Activated T-cell treated with anti-CD3 and anti-CD28 coated beads, Interleukin-2, amount 50 U/mL, for 4 hours (primary cell): ENCODE data around the gene PDE11A. TPM values are rescaled to one million over a fixed set of nuclear protein-coding genes. Genes with fewer than 3 reads are reported as not detected.

Experiments used
- ATAC-seq, 2 donors: fragments of 200-7000 bp; cut with Tn5 transposase; one replicate each; pipeline ENCODE4 v1.10.0; 2021
- DNase-seq: peaks from one replicate; pipeline ENCODE4 v3.0.0-alpha.2; 2020
- H3K27me3 Mint-ChIP-seq: one replicate; pipeline ENCODE4 v1.8.0; 2021; ENCODE audit warnings: low read depth, mixed read lengths
- H3K36me3 Mint-ChIP-seq: one replicate; pipeline ENCODE4 v1.8.0; 2022; ENCODE audit warnings: mixed read lengths; ENCODE audit not compliant: insufficient read depth
- H3K4me1 Mint-ChIP-seq: one replicate; pipeline ENCODE4 v1.8.0; 2021; ENCODE audit warnings: low read depth, mixed read lengths
- H3K4me3 Mint-ChIP-seq: one replicate; pipeline ENCODE4 v1.8.0; 2021; ENCODE audit warnings: mild to moderate bottlenecking, moderate library complexity, mixed read lengths
- H3K9me3 Mint-ChIP-seq: one replicate; pipeline ENCODE4 v1.8.0; 2021; ENCODE audit warnings: mixed read lengths
- total RNA-seq, 3 donors: library from RNA; stranded (reverse); gene quantifications; one replicate each; pipeline ENCODE4 v1.2.1, GENCODE V29; 2021

The PDE11A gene
- total RNA-seq, 3 donors from 2014 or later: not detected

DNA sequence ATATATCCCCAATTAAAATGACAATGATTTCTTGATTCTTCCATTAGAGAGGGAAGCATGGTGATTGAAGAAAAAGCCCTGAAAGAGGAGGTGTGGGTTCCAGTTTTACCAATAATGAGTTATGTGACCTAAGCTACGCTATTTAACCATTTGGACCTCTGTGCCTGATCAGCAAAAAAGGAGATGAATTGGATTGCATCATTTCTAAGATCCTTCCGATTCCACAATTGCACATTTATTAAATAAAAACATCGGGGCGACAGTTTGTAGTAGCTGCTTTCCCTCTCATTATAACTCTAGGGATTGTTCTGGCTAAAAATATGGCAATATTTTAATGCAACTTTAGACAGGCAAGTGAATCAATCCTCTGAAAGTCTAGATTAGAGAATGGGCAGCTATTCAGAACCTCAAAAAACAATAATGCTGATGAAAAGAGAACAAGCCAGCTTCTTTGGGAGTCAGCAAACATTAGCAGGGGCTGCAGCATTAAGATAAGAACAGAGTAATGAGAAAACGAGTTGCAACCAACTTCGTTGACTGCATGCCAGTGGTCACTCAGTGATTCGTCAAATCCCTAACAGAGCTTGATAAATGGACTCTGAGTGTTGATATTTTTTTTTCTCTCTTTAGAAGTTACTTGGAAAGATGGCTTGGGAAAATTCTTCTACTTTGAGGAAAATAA lies 378.8 kb downstream of the PDE11A start:
- Mint-ChIP-seq H3K4me1 (no peaks in the 10 kb centered on the region), H3K27me3 (peaks cover 15% of the 10 kb centered on the region), H3K4me3 (no peak overlapping the region), H3K36me3 (no peaks in the 10 kb centered on the region), H3K9me3 (no peaks in the 10 kb centered on the region)
- no peak for DNase-seq
- no peak for ATAC-seq

DNA sequence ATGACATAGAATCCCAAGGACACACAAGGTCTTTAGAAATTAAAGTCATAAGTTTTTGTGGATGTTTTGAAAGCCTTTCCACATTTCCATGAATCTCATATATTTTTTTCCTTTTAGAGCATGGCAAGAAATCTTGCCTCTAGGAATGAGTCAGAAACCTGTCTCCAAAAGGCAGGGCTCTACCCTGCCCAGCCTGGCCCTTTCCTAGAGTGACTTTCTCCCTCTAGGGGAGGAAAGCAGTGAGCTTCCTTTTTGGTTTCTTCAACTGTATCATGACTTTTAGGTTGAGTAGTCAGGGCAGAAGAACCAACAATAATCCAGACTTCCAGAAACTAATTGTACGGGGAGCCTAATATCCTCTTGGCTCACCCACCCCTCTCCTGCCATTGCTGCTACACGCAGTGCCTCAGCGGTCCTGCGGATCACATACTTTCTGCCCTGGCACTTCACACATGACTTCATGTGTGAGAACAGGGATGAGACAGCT lies 379.8 kb downstream of the PDE11A start:
- no peaks in the 10 kb centered on the region for H3K9me3 Mint-ChIP-seq
- H3K4me3 Mint-ChIP-seq: no peak overlapping the region
- ATAC-seq (no peak), DNase-seq (no peak)
- no peaks in the 10 kb centered on the region for H3K36me3 Mint-ChIP-seq
- peaks cover 13% of the 10 kb centered on the region for H3K27me3 Mint-ChIP-seq
- H3K4me1 Mint-ChIP-seq: no peaks in the 10 kb centered on the region

DNA sequence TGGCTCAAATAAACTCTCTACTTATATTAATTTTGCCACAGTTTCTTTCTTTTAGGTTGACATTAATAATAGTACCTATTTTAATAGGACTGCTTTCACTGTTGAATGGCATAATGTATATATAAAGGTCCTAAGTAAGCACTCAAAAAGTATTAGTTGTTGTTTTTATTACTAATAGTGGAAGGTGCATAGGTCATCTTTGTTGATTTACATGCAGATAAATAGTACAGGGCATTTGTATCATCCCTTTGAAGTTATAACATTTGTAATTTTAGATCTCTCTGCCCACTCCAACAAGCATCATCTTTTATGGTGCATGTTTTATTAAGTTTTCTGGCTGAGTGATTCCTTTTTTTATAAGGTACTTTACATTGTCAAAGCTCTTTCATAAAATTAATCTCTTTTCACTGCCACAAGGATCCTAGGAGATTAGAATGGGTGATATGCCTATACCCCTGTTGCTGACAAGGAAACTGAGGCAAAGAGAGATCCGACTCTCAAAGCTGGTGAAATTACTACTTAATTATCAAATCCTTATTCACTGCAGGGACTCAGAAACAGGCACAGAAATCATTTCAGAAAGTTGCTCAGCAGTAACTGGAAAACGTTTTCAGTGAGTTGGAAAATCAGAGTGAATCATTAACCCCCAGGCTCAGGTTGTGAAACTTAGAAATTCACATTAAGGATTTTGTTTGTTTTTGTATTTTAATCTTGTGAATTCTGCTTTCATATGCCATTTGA lies 380.4 kb downstream of the PDE11A start:
- Mint-ChIP-seq H3K4me1 (no peaks in the 10 kb centered on the region), H3K9me3 (no peaks in the 10 kb centered on the region), H3K4me3 (no peak overlapping the region), H3K36me3 (no peaks in the 10 kb centered on the region), H3K27me3 (peaks cover 13% of the 10 kb centered on the region)
- no peak for ATAC-seq
- DNase-seq: no peak

DNA sequence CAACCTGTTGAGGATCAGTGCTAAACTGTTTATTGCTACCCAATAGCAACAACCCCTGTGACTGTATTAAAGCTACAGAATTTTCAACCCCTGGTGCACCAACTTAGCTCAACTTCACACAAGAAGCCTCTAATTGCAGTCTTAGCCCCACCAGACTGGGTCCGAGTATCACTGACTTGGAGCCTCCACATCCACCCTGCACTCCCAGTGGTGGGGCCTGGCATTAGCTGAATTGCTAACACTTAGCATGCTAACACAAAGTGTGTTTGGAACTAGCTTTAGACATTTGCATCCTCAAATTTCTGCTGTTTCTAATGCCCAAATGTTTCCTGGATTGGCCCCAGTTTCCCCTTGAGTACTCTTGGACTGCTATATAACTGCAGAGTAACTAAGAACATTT lies 381.4 kb downstream of the PDE11A start:
- DNase-seq (no peak), ATAC-seq (no peak)
- no peaks in the 10 kb centered on the region for H3K4me1 Mint-ChIP-seq
- no peaks in the 10 kb centered on the region for H3K36me3 Mint-ChIP-seq
- no peak overlapping the region for H3K4me3 Mint-ChIP-seq
- H3K27me3 Mint-ChIP-seq: peaks cover 12% of the 10 kb centered on the region
- H3K9me3 Mint-ChIP-seq: no peaks in the 10 kb centered on the region

DNA sequence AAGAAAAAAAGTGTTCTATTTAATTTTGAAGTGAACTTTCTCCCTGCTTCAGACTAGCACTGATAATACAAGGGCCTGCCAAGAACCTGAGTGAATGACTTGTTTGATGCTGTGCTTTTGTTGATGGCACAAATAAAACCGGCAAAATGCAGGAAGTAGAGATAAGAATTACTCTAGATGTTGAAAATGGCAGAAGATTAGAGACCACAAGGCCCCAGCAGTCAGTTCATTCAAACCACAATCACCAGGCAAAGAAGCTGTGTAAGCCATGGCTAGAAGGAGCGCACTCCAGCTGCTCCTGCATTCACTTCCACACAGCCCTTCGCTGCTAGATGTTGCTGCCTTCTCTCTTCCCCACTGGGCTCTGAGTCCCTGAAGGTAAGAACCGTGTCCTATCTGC lies 383.0 kb downstream of the PDE11A start:
- H3K9me3 Mint-ChIP-seq: no peaks in the 10 kb centered on the region
- ATAC-seq: no peak
- no peak overlapping the region for H3K4me3 Mint-ChIP-seq
- no peaks in the 10 kb centered on the region for H3K4me1 Mint-ChIP-seq
- H3K27me3 Mint-ChIP-seq: peaks cover 10% of the 10 kb centered on the region
- no peak for DNase-seq
- H3K36me3 Mint-ChIP-seq: no peaks in the 10 kb centered on the region

DNA sequence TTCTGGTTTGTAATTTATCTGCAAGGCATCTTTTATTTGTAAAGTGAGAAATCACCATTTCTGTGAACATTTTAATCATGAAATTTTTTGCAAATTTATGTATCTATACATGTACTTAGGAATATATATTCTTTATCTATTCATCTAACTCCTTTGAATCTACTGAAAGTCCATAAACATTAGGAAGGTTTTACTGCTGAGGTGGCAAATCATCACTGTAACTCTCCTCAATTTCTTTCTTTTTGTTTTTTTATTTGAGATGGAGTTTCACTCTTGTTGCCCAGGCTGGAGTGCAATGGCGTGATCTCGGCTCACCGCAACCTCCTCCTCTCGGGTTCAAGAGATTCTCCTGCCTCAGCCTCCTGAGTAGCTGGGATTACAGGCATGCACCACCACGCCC lies 383.7 kb downstream of the PDE11A start:
- ATAC-seq: no peak
- H3K4me1 Mint-ChIP-seq: no peaks in the 10 kb centered on the region
- H3K36me3 Mint-ChIP-seq: no peaks in the 10 kb centered on the region

DNA sequence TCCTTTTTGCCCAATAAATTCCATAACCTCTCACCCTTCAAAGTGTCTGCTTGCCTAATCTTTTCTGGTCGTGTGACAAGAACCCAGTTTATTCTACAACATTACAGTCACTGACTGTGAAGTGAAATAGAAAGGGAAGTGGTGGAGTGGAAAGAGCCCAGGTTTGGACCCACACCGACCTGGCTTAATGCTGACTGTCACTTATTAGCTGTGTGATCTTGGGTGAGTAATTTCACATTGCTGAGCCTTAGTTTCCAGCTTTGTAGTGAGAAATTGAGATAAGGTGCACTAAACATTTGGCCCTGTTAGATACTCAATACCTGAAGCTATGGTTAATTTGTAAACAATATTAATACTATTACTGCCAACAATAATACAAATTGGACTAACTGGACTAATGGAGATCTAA lies 388.9 kb downstream of the PDE11A start:
- no peaks in the 10 kb centered on the region for H3K4me1 Mint-ChIP-seq
- no peaks in the 10 kb centered on the region for H3K36me3 Mint-ChIP-seq
- H3K9me3 Mint-ChIP-seq: no peaks in the 10 kb centered on the region
- no peaks in the 10 kb centered on the region for H3K27me3 Mint-ChIP-seq
- H3K4me3 Mint-ChIP-seq: no peak overlapping the region
- DNase-seq (no peak), ATAC-seq (no peak)

More for the DNA sequence above, 383.7 kb downstream of the PDE11A start:
- peaks cover 5% of the 10 kb centered on the region for H3K27me3 Mint-ChIP-seq
- H3K9me3 Mint-ChIP-seq: no peaks in the 10 kb centered on the region
- H3K4me3 Mint-ChIP-seq: no peak overlapping the region
- no peak for DNase-seq

DNA sequence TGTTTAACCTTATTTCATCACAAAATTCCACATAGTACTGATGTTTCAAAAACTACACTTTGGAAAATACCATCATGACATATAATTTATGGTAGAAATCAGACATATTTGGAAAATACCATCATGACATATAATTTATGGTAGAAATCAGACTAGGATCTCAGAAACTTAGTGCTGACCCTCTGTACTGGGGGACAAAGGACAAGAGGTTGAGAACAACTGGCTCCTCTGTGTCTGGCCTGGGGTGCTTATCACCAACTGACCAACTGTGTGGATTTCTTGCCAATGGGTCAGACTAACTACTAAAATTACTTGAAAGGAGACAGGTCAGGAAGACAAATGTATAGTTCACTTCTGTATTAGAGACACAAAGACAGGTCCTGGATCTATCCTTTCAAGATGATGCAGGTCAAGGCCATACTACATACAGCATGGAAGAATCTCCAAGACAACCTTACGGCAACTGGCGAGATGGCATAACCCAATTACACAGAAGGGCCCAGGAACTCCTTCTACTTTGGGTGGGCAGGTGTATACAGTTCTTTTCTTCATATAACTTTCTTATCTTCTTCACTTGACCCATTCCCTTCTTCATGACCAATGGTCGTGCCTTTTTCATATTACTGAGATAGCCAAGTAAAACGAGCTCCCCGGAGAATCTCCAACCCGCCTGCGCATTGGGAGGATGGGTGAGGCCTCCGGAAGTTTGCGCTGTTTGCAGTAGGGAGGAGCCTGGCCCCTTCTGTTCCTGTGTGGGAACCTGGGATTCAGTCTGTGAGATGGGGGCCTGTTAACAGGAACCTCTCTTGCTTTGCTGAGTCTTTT lies 389.5 kb downstream of the PDE11A start:
- no peak for ATAC-seq
- no peaks in the 10 kb centered on the region for H3K4me1 Mint-ChIP-seq
- no peak overlapping the region for H3K4me3 Mint-ChIP-seq
- no peaks in the 10 kb centered on the region for H3K9me3 Mint-ChIP-seq
- no peak for DNase-seq
- H3K27me3 Mint-ChIP-seq: peaks cover 1% of the 10 kb centered on the region
- no peaks in the 10 kb centered on the region for H3K36me3 Mint-ChIP-seq

DNA sequence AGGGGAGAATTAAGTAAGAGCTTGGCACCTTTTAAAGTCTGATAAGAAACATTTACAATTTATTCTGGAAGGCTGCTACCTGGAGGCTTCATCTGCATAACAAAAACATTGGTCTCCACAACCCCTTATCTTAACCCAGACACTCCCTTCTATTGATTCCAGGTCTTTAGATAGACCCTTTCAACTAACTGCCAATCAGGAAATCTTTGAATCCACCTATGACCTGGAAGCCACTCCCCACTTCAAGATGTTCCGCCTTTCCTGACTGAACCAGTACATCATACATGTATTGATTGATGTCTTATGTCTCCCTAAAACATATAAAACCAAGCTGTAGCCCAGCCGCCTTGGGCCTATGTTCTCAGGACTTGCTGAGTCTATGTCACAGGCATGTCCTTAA lies 390.6 kb downstream of the PDE11A start:
- Mint-ChIP-seq H3K27me3 (peaks cover 3% of the 10 kb centered on the region), H3K36me3 (no peaks in the 10 kb centered on the region), H3K9me3 (no peaks in the 10 kb centered on the region), H3K4me3 (no peak overlapping the region), H3K4me1 (no peaks in the 10 kb centered on the region)
- DNase-seq (no peak), ATAC-seq (no peak)

DNA sequence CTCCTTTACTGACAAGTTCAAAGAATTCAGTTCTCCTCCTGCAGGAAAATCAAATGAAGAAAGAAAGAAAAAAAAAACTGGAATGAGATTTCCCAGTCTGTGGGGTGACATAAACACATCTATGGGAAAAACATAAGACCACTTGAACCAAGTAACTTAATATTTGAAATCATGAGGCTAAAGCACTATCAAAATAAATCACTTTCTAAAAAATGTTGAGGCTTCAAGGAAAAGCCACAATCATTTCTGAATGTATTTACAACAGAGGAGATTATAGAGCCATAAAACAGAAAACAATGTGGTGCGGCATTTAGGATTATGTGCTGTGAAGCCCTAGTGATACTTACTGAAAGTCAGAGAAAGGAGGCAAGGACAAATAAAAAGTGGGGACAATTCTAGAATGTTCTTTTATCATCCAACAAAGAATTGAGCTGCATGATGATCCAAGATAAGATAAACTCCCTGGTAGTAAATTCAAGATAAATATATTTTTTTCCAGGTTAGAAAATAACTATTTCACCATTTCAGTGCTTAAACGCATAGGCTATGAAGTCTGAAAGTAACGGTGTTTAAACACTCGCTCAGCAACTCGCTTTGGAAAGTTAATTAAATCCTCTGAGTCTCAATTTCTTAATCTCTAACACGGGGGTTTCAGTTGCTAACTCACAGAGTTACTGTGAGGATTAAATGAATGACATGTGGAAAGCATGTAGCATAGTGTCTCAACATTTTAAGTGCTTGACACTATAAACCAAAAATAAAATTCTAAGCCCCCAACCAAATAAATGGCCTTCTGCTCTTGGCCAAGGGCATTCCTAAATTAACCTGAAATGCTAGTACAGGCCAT lies 391.5 kb downstream of the PDE11A start:
- no peak for ATAC-seq
- no peaks in the 10 kb centered on the region for H3K9me3 Mint-ChIP-seq
- H3K4me1 Mint-ChIP-seq: no peaks in the 10 kb centered on the region
- H3K27me3 Mint-ChIP-seq: peaks cover 4% of the 10 kb centered on the region
- DNase-seq: no peak
- no peak overlapping the region for H3K4me3 Mint-ChIP-seq
- H3K36me3 Mint-ChIP-seq: no peaks in the 10 kb centered on the region

DNA sequence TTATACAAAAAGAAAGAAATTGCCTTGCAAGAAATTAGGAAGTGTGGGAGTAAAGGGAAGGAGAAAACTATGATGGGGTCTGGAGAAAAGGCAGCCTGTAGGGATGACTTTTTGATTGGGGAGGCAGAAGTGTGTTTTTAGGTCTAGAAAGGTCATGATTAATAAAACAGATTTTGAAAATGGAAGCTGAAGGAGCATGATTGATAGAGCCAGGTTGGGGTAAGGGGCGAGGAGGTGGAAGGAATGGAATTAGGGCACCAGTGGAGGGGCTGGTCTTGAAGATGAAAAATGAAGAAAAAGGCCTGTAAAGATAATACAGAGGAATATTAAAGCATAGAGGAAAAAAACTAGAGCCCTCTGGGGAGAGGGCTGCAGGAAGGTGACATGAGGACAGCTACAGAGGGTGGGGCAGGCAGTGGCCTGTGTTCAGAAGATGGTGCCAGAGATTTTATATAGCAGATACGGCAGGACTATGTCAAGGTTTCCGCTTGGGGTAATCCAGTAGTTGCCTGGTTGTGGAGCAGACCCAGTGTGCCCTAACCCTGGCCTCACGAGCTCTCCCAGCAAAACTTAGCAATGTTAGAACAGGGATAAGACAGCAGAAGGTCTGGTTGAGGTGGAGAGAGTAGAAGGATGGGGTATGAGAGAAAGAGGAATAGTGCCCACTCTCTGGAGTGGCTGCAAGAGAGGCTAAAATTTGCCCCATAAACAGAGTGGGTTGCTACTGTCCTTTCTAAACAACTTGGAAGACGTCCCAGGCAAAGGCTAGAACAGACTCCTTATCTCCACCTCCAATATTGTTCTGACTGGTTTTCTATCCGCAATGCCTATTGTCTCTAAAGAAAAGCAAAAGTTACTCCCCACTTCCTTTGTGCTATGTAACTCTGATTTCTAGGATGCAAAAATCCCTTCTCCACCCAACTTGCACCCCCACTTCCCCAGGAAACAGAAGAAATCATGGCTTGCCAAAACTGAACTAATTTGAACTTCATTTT lies 392.7 kb downstream of the PDE11A start:
- Mint-ChIP-seq H3K4me1 (no peaks in the 10 kb centered on the region), H3K36me3 (no peaks in the 10 kb centered on the region), H3K4me3 (no peak overlapping the region), H3K27me3 (peaks cover 13% of the 10 kb centered on the region), H3K9me3 (no peaks in the 10 kb centered on the region)
- no peak for ATAC-seq
- no peak for DNase-seq

DNA sequence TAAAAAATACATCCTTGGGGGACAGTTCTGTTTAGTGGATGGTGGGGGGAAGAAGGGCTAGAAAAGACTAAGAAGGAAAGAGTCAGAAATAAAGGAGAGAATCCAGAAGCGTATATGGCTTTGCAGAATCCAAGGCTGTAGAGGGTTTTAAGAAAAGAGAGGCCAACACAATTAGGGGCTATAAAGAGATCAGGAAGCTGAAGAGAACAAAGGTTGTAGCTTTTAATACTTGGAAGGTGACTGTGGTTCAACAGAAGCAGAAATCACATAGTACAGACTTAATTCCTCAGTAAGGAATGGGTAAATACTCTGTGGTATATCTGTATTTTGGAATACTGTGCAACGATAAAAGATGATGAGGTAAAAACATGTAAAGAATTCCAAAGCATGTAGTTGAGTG lies 393.6 kb downstream of the PDE11A start:
- DNase-seq (no peak), ATAC-seq (no peak)
- Mint-ChIP-seq H3K4me1 (no peaks in the 10 kb centered on the region), H3K9me3 (no peaks in the 10 kb centered on the region), H3K27me3 (peaks cover 13% of the 10 kb centered on the region), H3K36me3 (no peaks in the 10 kb centered on the region), H3K4me3 (no peak overlapping the region)

DNA sequence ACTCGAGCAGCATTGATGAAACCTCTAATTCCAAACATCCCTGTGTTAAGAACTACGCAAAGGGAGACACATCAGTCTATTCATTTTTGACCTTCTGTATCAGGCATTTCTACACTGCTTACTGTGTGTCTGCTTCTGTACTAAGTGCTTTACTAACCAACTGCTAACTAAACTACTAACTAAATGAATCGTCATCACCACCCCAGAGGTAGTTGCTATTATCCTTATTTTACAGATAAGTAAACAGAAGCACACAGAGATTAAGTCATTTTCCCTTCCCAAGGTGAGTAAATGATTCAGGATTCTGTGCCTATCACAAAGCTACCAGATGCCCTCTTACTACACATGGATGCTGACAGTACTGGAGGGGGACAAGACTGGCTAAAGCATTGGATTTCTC lies 395.9 kb downstream of the PDE11A start:
- Mint-ChIP-seq H3K4me1 (no peaks in the 10 kb centered on the region), H3K36me3 (no peaks in the 10 kb centered on the region), H3K4me3 (no peak overlapping the region), H3K9me3 (no peaks in the 10 kb centered on the region), H3K27me3 (peaks cover 19% of the 10 kb centered on the region)
- ATAC-seq: no peak
- DNase-seq: no peak
